SU-DHL-6 (cell line): Measurements from ENCODE around the gene RARG.

Experiments used
- H2AFZ ChIP-seq: fragments of 200-600 bp; sonication (generic); 2 replicates; pipeline ENCODE4 v1.6.1; 2014; ENCODE audit warnings: low read depth, mild to moderate bottlenecking, moderate library complexity, mixed read lengths, antibody characterized with exemption, low read length; ENCODE audit not compliant: severe bottlenecking
- H3F3A ChIP-seq: fragments of 200-600 bp; shearing (Covaris generic); 2 replicates; pipeline ENCODE4 v1.6.0; 2016; ENCODE audit warnings: antibody characterized with exemption, mild to moderate bottlenecking; ENCODE audit not compliant: insufficient read depth
- H3K27ac ChIP-seq: fragments of 200-600 bp; sonication (generic); 2 replicates; pipeline ENCODE4 v1.5.1; 2016; ENCODE audit warnings: low read depth, mild to moderate bottlenecking, low read length, moderate library complexity, mixed read lengths
- H3K27me3 ChIP-seq: fragments of 200-600 bp; sonication (generic), shearing (Covaris generic); 2 replicates; pipeline ENCODE4 v1.6.0; 2014; ENCODE audit warnings: mild to moderate bottlenecking, low read length
- H3K36me3 ChIP-seq: fragments of 200-600 bp; sonication (generic); 2 replicates; pipeline ENCODE4 v1.6.1; 2014; ENCODE audit warnings: mild to moderate bottlenecking, low read length, mixed read lengths
- H3K4me2 ChIP-seq: fragments of 300-600, 200-600 bp; shearing (Covaris generic), sonication (generic); 2 replicates; pipeline ENCODE4 v1.6.0; 2014; ENCODE audit warnings: low read length, low read depth, mild to moderate bottlenecking; ENCODE audit not compliant: poor library complexity, severe bottlenecking
- H3K4me3 ChIP-seq: fragments of 200-600 bp; sonication (generic); 2 replicates; pipeline ENCODE4 v1.5.1; 2014; ENCODE audit warnings: antibody characterized with exemption, low read length, mild to moderate bottlenecking, mixed read lengths; ENCODE audit not compliant: insufficient read depth, poor library complexity, severe bottlenecking
- H3K79me2 ChIP-seq: fragments of 200-600 bp; sonication (generic); 2 replicates; pipeline ENCODE4 v1.6.1; 2014; ENCODE audit warnings: mild to moderate bottlenecking, low read length, moderate library complexity; ENCODE audit not compliant: insufficient read depth
- H3K9ac ChIP-seq: fragments of 200-600 bp; sonication (generic); 2 replicates; pipeline ENCODE4 v1.7.0; 2014; ENCODE audit warnings: mild to moderate bottlenecking, low read length
- H3K9me2 ChIP-seq: fragments of 200-600 bp; sonication (generic); replicated peaks from 2 replicates; pipeline ENCODE4 v1.6.1; 2014; ENCODE audit warnings: low read length; ENCODE audit not compliant: insufficient read depth
- H3K9me3 ChIP-seq: fragments of 200-600 bp; sonication (generic); 2 replicates; pipeline ENCODE4 v1.6.1; 2014; ENCODE audit warnings: low read length, mixed read lengths; ENCODE audit not compliant: insufficient read depth
- H4K20me1 ChIP-seq: fragments of 200-600 bp; sonication (generic); 2 replicates; pipeline ENCODE4 v1.6.1; 2014; ENCODE audit warnings: low read depth, mild to moderate bottlenecking, antibody characterized with exemption, low read length, moderate library complexity, mixed read lengths
- CTCF ChIP-seq: fragments of 200-600 bp; sonication (generic); IDR thresholded peaks from one replicate; pipeline ENCODE4 v1.5.1; 2017; ENCODE audit warnings: antibody characterized with exemption, mild to moderate bottlenecking, low read length, moderate library complexity; ENCODE audit not compliant: insufficient read depth, poor library complexity, severe bottlenecking
- EZH2phosphoT487 ChIP-seq: fragments of 200-600 bp; sonication (generic), shearing (Covaris generic); conservative IDR thresholded peaks from 2 replicates; pipeline ENCODE4 v1.6.1; 2018; ENCODE audit warnings: mild to moderate bottlenecking, antibody characterized with exemption, low read length, moderate library complexity, mixed read lengths

Gene RARG

GRCh38 chr12:53187145-53187899 is 44.7 kb downstream of the RARG start:
- Histone ChIP-seq H3K4me3 (no peak overlapping the region), H3K27ac (no peak overlapping the region), H3K9ac (no peak overlapping the region), H3K36me3 (peaks cover 9% of the 10 kb centered on the region; the same call in 1 of the 2 replicates), H2AFZ (no peak overlapping the region), H3F3A (peaks cover 16% of the 10 kb centered on the region), H4K20me1 (no peaks in the 10 kb centered on the region), H3K4me2 (no peak overlapping the region), H3K27me3 (no peaks in the 10 kb centered on the region), H3K9me2 (no peaks in the 10 kb centered on the region), H3K79me2 (0 out of 2 replicates have a peak, but pooled peaks cover 5% of the 10 kb centered on the region), H3K9me3 (no peaks in the 10 kb centered on the region)
- TF ChIP-seq EZH2phosphoT487 (no peak), CTCF (no peak)

- TF ChIP-seq EZH2phosphoT487 (no peak), CTCF (no peak)
- Histone ChIP-seq H3F3A (peaks cover 16% of the 10 kb centered on the region), H3K9ac (no peak overlapping the region), H3K36me3 (peaks cover 15% of the 10 kb centered on the region; the same call in 1 of the 2 replicates), H3K9me3 (no peaks in the 10 kb centered on the region), H3K27me3 (no peaks in the 10 kb centered on the region), H4K20me1 (no peaks in the 10 kb centered on the region), H2AFZ (no peak overlapping the region), H3K9me2 (no peaks in the 10 kb centered on the region), H3K4me2 (no peak overlapping the region), H3K4me3 (no peak overlapping the region), H3K79me2 (peaks cover 11% of the 10 kb centered on the region), H3K27ac (no peak overlapping the region)
Measured at GRCh38 chr12:53186745-53187144, 45.3 kb downstream of the RARG start.

- Histone ChIP-seq H3K27ac (no peak overlapping the region), H3K79me2 (peaks cover 18% of the 10 kb centered on the region), H3K9me3 (no peaks in the 10 kb centered on the region), H2AFZ (no peak overlapping the region), H3K9ac (no peak overlapping the region), H3K4me2 (no peak overlapping the region), H3F3A (peaks cover 14% of the 10 kb centered on the region), H3K9me2 (no peaks in the 10 kb centered on the region), H3K4me3 (no peak overlapping the region), H4K20me1 (no peaks in the 10 kb centered on the region), H3K27me3 (no peaks in the 10 kb centered on the region), H3K36me3 (peaks cover 16% of the 10 kb centered on the region; the same call in 1 of the 2 replicates)
- TF ChIP-seq EZH2phosphoT487: no peak
- TF ChIP-seq CTCF: no peak
Measured at GRCh38 chr12:53185582-53186153, 46.3 kb downstream of the RARG start.
